ENCODE measurements around the gene KHDRBS2. TPM values are rescaled to one million over a fixed set of nuclear protein-coding genes. Genes with fewer than 3 reads are reported as not detected.

The KHDRBS2 gene
- total RNA-seq, 1 donor from 2014 or later: 10.9 TPM

DNA sequence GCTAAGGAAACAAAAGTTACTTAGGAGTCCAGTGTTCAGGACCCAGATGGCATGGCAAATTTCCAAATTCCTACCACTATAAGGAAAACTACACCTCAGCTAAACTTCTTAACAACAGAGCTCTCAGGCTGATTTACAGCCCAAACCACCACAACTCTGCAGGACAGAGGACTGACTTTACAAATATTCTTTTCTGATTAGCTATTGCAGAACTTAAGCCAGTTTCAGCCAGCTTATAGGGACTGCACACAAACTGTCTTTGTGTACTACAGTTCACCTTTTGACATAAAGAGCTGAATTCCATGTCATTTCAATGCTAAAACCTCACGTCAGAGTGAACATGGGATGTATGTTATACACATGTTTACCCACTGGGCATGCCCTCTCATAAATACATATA, 305.4 kb downstream of the KHDRBS2 start:
- DNase-seq (no peak), ATAC-seq (no peak)
- intact Hi-C loops (cut with DNase I): no loop called here
- Histone ChIP-seq H3K4me3 (no peak overlapping the region), H3K36me3 (no peaks in the 10 kb centered on the region), H3K27ac (no peak overlapping the region), H3K27me3 (ENCODE audit: low read depth) (no peaks in the 10 kb centered on the region), H3K4me1 (no peaks in the 10 kb centered on the region), H3K9me3 (no peaks in the 10 kb centered on the region)
- TF ChIP-seq, protein P1, sequence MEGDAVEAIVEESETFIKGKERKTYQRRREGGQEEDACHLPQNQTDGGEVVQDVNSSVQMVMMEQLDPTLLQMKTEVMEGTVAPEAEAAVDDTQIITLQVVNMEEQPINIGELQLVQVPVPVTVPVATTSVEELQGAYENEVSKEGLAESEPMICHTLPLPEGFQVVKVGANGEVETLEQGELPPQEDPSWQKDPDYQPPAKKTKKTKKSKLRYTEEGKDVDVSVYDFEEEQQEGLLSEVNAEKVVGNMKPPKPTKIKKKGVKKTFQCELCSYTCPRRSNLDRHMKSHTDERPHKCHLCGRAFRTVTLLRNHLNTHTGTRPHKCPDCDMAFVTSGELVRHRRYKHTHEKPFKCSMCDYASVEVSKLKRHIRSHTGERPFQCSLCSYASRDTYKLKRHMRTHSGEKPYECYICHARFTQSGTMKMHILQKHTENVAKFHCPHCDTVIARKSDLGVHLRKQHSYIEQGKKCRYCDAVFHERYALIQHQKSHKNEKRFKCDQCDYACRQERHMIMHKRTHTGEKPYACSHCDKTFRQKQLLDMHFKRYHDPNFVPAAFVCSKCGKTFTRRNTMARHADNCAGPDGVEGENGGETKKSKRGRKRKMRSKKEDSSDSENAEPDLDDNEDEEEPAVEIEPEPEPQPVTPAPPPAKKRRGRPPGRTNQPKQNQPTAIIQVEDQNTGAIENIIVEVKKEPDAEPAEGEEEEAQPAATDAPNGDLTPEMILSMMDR (IDR thresholded peaks at IDR 0.05): no peak

DNA sequence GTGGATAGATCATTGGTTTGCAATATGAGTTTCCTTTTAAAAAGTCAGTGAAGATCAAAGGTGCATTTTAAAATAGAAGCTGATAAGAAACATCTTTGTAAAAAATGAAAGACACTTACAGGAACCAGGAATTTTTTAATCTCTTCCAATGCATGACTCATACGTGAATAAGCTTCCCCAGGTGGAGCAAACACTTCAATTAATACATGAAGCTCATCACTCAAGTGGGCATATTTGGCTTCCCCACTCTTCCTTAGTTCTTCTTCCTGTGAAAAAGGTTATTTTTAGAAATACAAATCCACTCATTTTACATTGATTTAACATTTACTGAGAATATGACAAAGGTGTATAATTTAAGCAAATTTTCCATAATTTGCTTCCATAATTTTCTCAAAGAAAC, 308.1 kb downstream of the KHDRBS2 start:
- Histone ChIP-seq H3K9me3 (no peaks in the 10 kb centered on the region), H3K4me3 (no peak overlapping the region), H3K27ac (no peak overlapping the region), H3K36me3 (no peaks in the 10 kb centered on the region), H3K4me1 (no peaks in the 10 kb centered on the region), H3K27me3 (ENCODE audit: low read depth) (no peaks in the 10 kb centered on the region)
- ATAC-seq: no peak
- DNase-seq: no peak
- intact Hi-C loops (cut with DNase I): no loop called here
- TF ChIP-seq, protein P1 (IDR thresholded peaks at IDR 0.05): no peak

DNA sequence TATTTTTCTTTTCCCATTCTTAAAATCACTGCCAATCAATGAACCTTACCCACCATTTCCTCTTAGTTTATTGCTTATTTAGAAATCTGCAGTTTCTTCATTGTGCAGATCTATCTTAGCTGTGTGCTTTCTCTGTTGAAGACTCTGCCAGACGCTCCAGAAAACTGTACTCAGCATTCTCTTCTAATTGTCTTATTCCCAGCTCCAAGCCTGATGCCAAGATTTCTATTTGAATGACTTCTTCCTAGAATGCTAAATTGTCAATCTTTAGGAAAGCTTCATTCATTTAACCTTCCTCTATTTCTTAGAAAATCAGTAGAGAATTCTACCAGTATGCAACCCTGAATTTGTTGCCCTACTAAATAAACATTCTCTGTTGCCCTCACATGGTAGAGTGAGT, 308.9 kb downstream of the KHDRBS2 start:
- Histone ChIP-seq H3K36me3 (no peaks in the 10 kb centered on the region), H3K27ac (no peak overlapping the region), H3K27me3 (ENCODE audit: low read depth) (no peaks in the 10 kb centered on the region), H3K4me1 (no peaks in the 10 kb centered on the region), H3K9me3 (no peaks in the 10 kb centered on the region), H3K4me3 (no peak overlapping the region)
- ATAC-seq (no peak), DNase-seq (no peak)
- intact Hi-C loops (cut with DNase I): no loop called here
- TF ChIP-seq, protein P1 (IDR thresholded peaks at IDR 0.05): no peak

DNA sequence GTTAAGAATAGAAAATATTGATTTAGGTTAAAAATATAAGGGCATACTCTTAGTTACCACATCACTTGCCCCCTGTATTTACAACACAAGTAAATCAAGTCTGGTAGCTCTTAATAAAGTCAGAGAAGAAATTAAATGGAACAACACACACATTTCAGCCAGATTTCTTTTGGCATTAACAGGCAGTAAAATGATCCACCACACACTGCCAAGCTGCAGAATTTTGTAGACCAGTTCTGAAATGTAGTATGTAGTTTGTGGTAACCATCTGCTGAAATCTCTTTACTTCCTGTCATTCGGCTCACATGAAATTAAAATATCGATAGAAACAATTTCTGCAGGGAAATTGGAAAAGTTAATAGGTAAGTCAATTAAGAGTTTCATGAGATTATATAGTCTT, 326.8 kb downstream of the KHDRBS2 start:
- H3K9me3 ChIP-seq: peaks cover 11% of the 10 kb centered on the region
- no peak overlapping the region for H3K27ac ChIP-seq
- H3K4me1 ChIP-seq: no peaks in the 10 kb centered on the region
- no peak overlapping the region for H3K4me3 ChIP-seq
- no peaks in the 10 kb centered on the region for H3K36me3 ChIP-seq
- ATAC-seq (no peak), DNase-seq (no peak)
- TF ChIP-seq, protein P1 (IDR thresholded peaks at IDR 0.05): no peak
- intact Hi-C loops (cut with DNase I): no loop called here
- no peaks in the 10 kb centered on the region for H3K27me3 ChIP-seq (ENCODE audit: low read depth)

DNA sequence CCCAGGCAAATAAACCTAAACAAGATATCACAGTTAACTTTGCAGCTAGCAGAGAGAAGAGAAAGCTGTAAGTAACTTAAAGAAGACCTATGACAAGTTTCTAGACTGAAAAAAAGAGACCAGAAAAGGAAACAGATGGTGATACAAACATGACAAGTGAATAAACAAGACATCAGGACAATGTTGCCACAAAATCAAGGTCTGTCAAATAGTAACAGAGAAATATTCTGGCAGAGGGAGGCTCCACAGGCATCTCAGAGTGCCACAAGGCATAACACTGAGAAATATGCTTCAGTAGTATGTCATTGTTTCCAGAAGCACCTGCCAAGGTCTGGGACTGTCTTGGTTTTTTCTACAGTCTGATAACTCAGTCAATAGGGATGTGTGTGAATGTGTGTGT, 332.2 kb downstream of the KHDRBS2 start:
- Histone ChIP-seq H3K4me3 (no peak overlapping the region), H3K4me1 (no peaks in the 10 kb centered on the region), H3K36me3 (no peaks in the 10 kb centered on the region), H3K9me3 (peaks cover 11% of the 10 kb centered on the region), H3K27me3 (ENCODE audit: low read depth) (no peaks in the 10 kb centered on the region), H3K27ac (no peak overlapping the region)
- ATAC-seq (peak in 1 of 2 donors; percentile 11), DNase-seq (no peak)
- TF ChIP-seq, protein P1 (IDR thresholded peaks at IDR 0.05): no peak
- intact Hi-C loops (cut with DNase I): no loop called here

DNA sequence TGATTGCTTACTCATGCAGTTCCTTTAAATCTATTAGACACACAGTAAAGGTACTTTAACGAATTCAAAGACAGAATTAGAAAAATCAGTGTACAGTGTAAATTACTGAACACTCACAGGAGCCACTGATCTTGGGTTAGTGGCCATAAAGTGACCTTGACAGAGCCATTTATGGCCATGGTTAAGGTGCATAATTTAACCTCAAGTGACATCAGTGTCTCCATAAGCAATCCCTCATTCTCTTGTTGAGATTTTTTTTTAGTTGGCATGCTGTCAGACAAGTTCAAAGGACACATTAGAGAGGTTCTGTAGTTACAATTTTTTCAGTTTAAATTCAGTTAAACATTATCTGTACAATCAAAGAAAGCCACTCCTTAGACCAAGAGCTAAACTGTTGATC, 334.4 kb downstream of the KHDRBS2 start:
- H3K36me3 ChIP-seq: no peaks in the 10 kb centered on the region
- TF ChIP-seq, protein P1 (IDR thresholded peaks at IDR 0.05): no peak
- no peak for DNase-seq
- no peak for ATAC-seq
- H3K4me1 ChIP-seq: no peaks in the 10 kb centered on the region
- intact Hi-C loops (cut with DNase I): no loop called here
- H3K4me3 ChIP-seq: no peak overlapping the region
- peaks cover 3% of the 10 kb centered on the region for H3K9me3 ChIP-seq
- H3K27me3 ChIP-seq (ENCODE audit: low read depth): no peaks in the 10 kb centered on the region
- no peak overlapping the region for H3K27ac ChIP-seq
